ENCODE data around the gene PPP3CA.

DNA sequence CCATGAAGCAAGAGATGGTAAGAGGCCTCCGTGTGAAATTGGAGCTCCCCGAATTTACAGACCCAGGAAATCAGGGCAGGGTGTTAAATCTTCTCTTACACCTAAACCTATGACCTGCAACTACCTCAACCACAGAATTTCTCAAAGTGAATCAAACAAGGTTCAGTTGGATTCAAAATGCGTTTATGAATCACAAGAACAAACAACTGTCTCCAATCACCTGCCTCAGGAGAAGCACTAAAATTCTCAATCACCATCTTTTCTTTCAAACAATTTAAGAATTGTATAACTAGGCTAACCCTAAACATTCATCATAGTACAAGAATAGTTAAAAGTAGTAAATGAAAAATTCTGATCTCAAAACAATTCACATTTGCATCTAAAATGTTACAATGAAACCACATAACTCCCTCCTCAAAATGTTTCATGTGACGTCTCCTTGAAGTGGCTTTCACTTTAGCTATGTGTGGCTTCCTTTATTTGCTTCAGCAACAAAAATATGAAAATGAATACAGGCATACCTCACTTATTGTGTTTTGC, 19.2 kb downstream of the PPP3CA start:
- no peak for TF ChIP-seq YY1 (IDR thresholded peaks at IDR 0.05; ENCODE audit: low read depth)
- TF ChIP-seq, protein P1, sequence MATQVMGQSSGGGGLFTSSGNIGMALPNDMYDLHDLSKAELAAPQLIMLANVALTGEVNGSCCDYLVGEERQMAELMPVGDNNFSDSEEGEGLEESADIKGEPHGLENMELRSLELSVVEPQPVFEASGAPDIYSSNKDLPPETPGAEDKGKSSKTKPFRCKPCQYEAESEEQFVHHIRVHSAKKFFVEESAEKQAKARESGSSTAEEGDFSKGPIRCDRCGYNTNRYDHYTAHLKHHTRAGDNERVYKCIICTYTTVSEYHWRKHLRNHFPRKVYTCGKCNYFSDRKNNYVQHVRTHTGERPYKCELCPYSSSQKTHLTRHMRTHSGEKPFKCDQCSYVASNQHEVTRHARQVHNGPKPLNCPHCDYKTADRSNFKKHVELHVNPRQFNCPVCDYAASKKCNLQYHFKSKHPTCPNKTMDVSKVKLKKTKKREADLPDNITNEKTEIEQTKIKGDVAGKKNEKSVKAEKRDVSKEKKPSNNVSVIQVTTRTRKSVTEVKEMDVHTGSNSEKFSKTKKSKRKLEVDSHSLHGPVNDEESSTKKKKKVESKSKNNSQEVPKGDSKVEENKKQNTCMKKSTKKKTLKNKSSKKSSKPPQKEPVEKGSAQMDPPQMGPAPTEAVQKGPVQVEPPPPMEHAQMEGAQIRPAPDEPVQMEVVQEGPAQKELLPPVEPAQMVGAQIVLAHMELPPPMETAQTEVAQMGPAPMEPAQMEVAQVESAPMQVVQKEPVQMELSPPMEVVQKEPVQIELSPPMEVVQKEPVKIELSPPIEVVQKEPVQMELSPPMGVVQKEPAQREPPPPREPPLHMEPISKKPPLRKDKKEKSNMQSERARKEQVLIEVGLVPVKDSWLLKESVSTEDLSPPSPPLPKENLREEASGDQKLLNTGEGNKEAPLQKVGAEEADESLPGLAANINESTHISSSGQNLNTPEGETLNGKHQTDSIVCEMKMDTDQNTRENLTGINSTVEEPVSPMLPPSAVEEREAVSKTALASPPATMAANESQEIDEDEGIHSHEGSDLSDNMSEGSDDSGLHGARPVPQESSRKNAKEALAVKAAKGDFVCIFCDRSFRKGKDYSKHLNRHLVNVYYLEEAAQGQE (IDR thresholded peaks at IDR 0.05; ENCODE audit: low read depth), result no peak
- no peak for TF ChIP-seq TEAD4 (IDR thresholded peaks at IDR 0.05)
- no peak for TF ChIP-seq EP300 (IDR thresholded peaks at IDR 0.05; ENCODE audit: borderline replicate concordance)
- no peak for TF ChIP-seq RAD21 (IDR thresholded peaks at IDR 0.05; ENCODE audit: low read depth)
- no peak for TF ChIP-seq EGR1 (IDR thresholded peaks at IDR 0.05)
- TF ChIP-seq TCF12 (IDR thresholded peaks at IDR 0.05; ENCODE audit: low read depth), result no peak
- TF ChIP-seq TAF1 (IDR thresholded peaks at IDR 0.05; ENCODE audit: low read depth), result no peak
- TF ChIP-seq, protein P2, sequence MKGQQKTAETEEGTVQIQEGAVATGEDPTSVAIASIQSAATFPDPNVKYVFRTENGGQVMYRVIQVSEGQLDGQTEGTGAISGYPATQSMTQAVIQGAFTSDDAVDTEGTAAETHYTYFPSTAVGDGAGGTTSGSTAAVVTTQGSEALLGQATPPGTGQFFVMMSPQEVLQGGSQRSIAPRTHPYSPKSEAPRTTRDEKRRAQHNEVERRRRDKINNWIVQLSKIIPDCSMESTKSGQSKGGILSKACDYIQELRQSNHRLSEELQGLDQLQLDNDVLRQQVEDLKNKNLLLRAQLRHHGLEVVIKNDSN (IDR thresholded peaks at IDR 0.05), result no peak
- TF ChIP-seq, protein P3, sequence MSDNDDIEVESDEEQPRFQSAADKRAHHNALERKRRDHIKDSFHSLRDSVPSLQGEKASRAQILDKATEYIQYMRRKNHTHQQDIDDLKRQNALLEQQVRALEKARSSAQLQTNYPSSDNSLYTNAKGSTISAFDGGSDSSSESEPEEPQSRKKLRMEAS (IDR thresholded peaks at IDR 0.05), result no peak
